IPS-15b (cell line): ENCODE data around the gene EPO.

Source experiments
- H3K27me3 ChIP-seq: one replicate; pipeline ENCODE4 v1.6.1; 2013; ENCODE audit warnings: low read length; ENCODE audit not compliant: control insufficient read depth, insufficient read depth
- H3K36me3 ChIP-seq: one replicate; pipeline ENCODE4 v1.6.1; 2013; ENCODE audit warnings: low read length; ENCODE audit not compliant: control insufficient read depth, insufficient read depth
- H3K4me1 ChIP-seq: one replicate; pipeline ENCODE4 v1.6.1; 2013; ENCODE audit warnings: mild to moderate bottlenecking, low read length; ENCODE audit not compliant: control insufficient read depth, insufficient read depth
- H3K4me3 ChIP-seq: one replicate; pipeline ENCODE4 v1.5.1; 2013; ENCODE audit warnings: low read depth, low read length
- H3K9ac ChIP-seq: one replicate; pipeline ENCODE4 v1.6.1; 2013; ENCODE audit warnings: low read depth, mild to moderate bottlenecking, low read length
- H3K9me3 ChIP-seq: one replicate; pipeline ENCODE4 v1.6.1; 2013; ENCODE audit warnings: mild to moderate bottlenecking, low read length; ENCODE audit not compliant: control insufficient read depth, insufficient read depth

The EPO gene

GRCh38 chr7:100678291-100678984 is 41.8 kb upstream of the EPO start:
- no peak overlapping the region for H3K9ac ChIP-seq

DNA sequence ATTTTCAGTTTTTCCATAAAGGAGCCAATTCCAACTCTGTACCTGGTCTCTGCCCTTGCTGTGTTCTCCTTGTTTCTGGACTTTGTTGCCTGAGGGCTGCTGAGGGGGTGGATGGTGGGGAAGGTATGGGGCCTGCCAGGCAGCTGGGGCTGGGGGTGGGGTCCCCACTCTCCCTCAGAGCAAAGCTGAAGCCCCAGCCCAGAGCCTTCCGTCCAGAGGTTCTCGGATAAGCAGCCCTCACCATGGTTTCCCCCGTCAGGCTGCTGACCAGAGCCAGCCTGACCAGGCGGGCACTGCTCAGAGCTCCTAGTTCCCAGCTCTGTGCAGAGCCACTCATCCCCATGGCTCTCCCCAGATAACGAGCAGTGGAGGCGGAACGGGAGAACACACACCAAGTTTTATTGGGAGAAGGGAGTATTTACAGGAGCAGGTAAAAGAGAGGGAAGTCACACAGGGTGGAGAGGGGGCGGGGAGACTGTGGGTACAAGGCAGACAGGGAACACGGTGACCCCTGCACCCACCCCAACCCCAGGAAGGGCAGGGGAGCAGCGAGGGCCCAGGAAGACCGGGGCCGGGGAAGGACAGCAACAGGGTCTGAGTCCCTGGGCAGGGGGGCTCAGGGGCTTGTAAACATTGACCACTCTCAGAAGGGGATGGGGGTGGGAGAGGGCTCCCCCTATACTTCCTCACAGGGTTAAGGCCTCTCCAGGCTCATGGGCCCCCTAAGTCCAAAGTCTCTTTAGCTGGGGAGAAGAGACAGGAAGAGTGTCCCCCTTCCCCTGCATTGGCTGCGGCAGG is 40.9 kb upstream of the EPO start:
- Histone ChIP-seq H3K9ac (no peak overlapping the region), H3K4me1 (no peaks in the 10 kb centered on the region), H3K4me3 (no peak overlapping the region), H3K9me3 (no peaks in the 10 kb centered on the region), H3K36me3 (peaks cover 70% of the 10 kb centered on the region), H3K27me3 (no peaks in the 10 kb centered on the region)

More at GRCh38 chr7:100678291-100678984, 41.8 kb upstream of the EPO start:
- Histone ChIP-seq H3K9me3 (no peaks in the 10 kb centered on the region), H3K4me1 (no peaks in the 10 kb centered on the region), H3K36me3 (peaks cover 62% of the 10 kb centered on the region), H3K4me3 (no peak overlapping the region), H3K27me3 (no peaks in the 10 kb centered on the region)

- Histone ChIP-seq H3K9me3 (no peaks in the 10 kb centered on the region), H3K36me3 (peaks cover 78% of the 10 kb centered on the region), H3K4me3 (no peak overlapping the region), H3K4me1 (no peaks in the 10 kb centered on the region), H3K27me3 (no peaks in the 10 kb centered on the region), H3K9ac (peak overlapping the region; percentile 8)
These were observed 40.2 kb upstream of the EPO start for GRCh38 chr7:100679927-100680575.

DNA sequence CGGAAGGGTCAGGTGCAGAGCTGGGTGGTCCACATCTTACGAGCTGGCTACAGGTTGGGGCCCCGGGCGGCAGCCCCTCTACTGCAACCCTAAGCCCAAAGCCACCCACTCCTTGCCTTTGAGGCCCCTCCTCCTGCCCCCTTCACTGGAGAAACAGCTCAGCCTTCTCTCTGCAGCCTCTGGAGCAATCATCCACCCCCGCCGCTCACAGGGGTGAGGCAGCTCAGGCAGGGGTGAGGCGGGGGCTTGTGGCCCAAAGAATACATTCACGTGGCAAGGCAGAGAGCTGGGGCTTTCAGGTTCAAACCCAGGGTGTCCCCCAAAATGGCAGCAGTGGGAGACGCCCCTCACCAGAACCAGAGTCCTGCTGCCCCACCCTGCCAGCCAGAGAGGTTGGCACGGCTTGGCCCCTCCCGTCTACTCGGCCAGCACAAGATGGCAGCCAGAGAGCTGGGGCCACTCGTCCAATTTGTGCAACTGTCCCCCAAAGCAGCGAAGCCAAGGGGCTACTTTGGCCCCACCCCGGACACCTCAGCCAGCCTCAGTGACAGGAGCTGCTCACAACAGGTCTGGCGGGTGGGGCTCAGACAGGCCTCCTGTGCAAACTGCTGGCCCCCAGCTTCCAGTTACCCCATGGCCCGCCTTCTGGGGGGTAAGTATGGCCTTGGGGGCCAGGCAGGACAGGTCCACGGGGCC is 39.5 kb upstream of the EPO start:
- H3K36me3 ChIP-seq = peaks cover 84% of the 10 kb centered on the region

DNA sequence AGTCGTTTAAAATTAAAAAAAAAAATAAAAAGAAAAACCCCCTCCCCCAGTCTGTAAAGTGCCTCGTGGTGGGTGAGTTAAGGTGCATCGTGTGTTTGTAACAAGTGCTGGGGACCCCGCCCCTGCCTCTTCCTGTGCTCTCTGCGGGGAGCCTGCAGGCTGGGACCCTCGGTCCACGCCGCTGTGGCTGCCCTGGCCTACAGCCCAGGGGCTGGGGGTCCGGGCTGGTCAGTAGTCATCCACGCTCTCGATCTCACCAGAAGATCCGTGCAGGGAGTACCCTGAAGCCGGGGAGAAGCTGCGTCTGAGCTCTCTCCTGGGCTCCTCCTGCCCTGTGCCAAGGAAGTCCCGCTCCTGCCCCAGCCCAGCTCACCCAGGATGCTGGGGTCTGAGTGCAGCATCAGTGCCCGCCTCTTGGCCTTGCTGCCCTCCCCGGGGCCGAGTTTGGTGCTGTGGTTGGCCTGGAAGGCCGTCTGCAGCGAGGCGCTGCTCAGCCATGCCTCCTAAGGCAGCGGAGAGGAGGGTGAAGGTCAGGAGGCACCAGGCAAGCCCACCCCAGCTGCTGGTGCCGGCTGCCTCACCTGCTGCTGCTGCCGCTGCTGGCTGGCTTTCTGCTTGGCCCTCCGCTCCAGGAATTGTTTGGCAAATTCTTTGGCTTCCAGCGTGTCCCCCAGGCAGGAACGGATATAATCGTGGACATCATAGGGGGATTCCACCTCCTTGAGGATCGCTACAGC is 38.6 kb upstream of the EPO start:
- Histone ChIP-seq H3K4me1 (no peaks in the 10 kb centered on the region), H3K27me3 (no peaks in the 10 kb centered on the region), H3K9me3 (no peaks in the 10 kb centered on the region), H3K9ac (no peak overlapping the region), H3K4me3 (no peak overlapping the region), H3K36me3 (peaks cover 91% of the 10 kb centered on the region)

More for the DNA sequence above, 39.5 kb upstream of the EPO start:
- H3K4me1 ChIP-seq = no peaks in the 10 kb centered on the region
- H3K9me3 ChIP-seq = no peaks in the 10 kb centered on the region
- H3K27me3 ChIP-seq = no peaks in the 10 kb centered on the region
- no peak overlapping the region for H3K4me3 ChIP-seq
- peak overlapping the region; percentile 8 for H3K9ac ChIP-seq

- Histone ChIP-seq H3K36me3 (peaks cover 92% of the 10 kb centered on the region), H3K9ac (no peak overlapping the region), H3K9me3 (no peaks in the 10 kb centered on the region), H3K4me1 (no peaks in the 10 kb centered on the region), H3K27me3 (no peaks in the 10 kb centered on the region), H3K4me3 (no peak overlapping the region)
These were observed 38.0 kb upstream of the EPO start for GRCh38 chr7:100682228-100682741.

GRCh38 chr7:100682991-100683658 is 37.1 kb upstream of the EPO start:
- Histone ChIP-seq H3K4me1 (no peaks in the 10 kb centered on the region), H3K4me3 (no peak overlapping the region), H3K9me3 (no peaks in the 10 kb centered on the region), H3K27me3 (no peaks in the 10 kb centered on the region), H3K9ac (no peak overlapping the region), H3K36me3 (peaks cover 91% of the 10 kb centered on the region)

GRCh38 chr7:100683659-100684533 is 36.4 kb upstream of the EPO start:
- H3K4me1 ChIP-seq = no peaks in the 10 kb centered on the region
- H3K4me3 ChIP-seq = no peak overlapping the region
- peaks cover 90% of the 10 kb centered on the region for H3K36me3 ChIP-seq
- no peak overlapping the region for H3K9ac ChIP-seq
- H3K9me3 ChIP-seq = no peaks in the 10 kb centered on the region
- H3K27me3 ChIP-seq = no peaks in the 10 kb centered on the region

DNA sequence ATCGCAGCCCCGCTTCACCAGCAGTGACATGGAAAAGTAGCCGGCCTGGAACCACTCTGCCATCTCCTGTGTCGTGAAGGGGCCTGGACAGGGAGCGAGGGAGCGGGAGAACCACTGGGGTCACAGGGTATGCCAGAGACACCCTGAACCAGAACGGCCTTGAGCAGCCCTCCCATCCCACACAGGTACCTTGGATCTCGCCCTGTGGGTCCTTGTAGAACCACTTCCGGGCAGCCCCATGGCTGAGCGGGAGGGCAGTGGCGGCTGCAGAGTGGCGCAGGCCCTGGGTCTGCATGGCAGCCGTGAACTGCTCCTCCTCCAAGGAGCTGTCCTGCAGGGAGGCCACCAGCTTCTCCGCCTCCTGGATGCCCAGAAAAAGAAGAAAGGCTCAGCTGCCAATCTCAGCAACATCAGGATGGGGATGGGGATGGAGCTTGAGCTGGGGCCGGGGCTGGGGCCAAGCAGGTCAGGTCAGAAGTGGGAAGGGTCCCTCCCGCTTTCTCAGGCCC is 35.7 kb upstream of the EPO start:
- no peaks in the 10 kb centered on the region for H3K4me1 ChIP-seq
- no peaks in the 10 kb centered on the region for H3K9me3 ChIP-seq
- no peak overlapping the region for H3K9ac ChIP-seq
- no peaks in the 10 kb centered on the region for H3K27me3 ChIP-seq
- peaks cover 92% of the 10 kb centered on the region for H3K36me3 ChIP-seq
- no peak overlapping the region for H3K4me3 ChIP-seq
